Urinary bladder (tissue), 4 donors: ENCODE results near the gene CD109. TPM values are rescaled to one million over a fixed set of nuclear protein-coding genes. Genes with fewer than 3 reads are reported as not detected.
"Not testable (repeated sequence)": the region's sequence is repeated elsewhere in the genome, so short reads cannot be mapped to it uniquely, and the experiment has no call there.

Source experiments
- DNase-seq: peaks from one replicate; pipeline ENCODE4 v3.0.0-alpha.2; 2015; ENCODE audit errors: extremely low spot score
- H3K27ac ChIP-seq: one replicate; pipeline ENCODE4 v1.5.1; 2013; ENCODE audit warnings: low read depth, mild to moderate bottlenecking, moderate library complexity
- H3K36me3 ChIP-seq: one replicate; pipeline ENCODE4 v1.6.1; 2013; ENCODE audit warnings: mild to moderate bottlenecking, moderate library complexity; ENCODE audit not compliant: insufficient read depth
- H3K4me1 ChIP-seq: one replicate; pipeline ENCODE4 v1.6.1; 2013; ENCODE audit warnings: mild to moderate bottlenecking, moderate library complexity; ENCODE audit not compliant: insufficient read depth
- H3K4me3 ChIP-seq: one replicate; pipeline ENCODE4 v1.5.1; 2013; ENCODE audit warnings: low read depth, low read length
- WGBS: extraction: QIAGEN DNeasy Blood & Tissue Kit; methylation state at CpG from one replicate; pipeline ENCODE4 v1.1.7; 2013; 5-methylcytosine and 5-hydroxymethylcytosine counted together
- polyA plus RNA-seq: library from polyadenylated mRNA; stranded (reverse); fragments of 200-250 nt; gene quantifications from one replicate; pipeline ENCODE4 v1.2.3, GENCODE V29; 2013
- total RNA-seq: library from RNA; depleted of rRNA; stranded (reverse); fragments of >200 nt; gene quantifications from one replicate; pipeline ENCODE4 v1.2.3, GENCODE V29; 2014
- donor health status: healthy with polysubstance abuse.
- donor health status: healthy.

Gene CD109
- total and polyA plus RNA-seq, 2 donors, result 7.0 to 34.9 TPM

DNA sequence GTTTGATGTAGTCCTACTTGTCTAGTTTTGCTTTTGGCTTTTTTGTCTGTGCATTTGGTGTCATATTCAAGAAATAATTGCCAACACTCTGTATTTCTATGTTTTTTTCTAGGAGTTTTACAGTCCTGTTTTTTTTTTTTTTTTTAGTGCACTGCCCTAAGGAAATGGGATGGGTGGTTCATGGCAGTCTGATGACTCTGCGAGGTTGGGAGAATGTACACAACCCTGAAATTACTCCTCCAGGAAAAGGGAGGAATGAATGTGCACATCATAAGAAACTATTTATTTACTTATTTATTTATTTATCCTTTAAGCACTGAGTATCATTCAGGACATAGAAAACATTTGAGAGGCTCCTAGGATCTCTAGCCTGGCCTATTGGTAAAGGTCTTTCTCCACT, 27.0 kb upstream of the CD109 start:
- no peak for DNase-seq
- no peak overlapping the region for H3K4me3 ChIP-seq
- no peaks in the 10 kb centered on the region for H3K4me1 ChIP-seq
- no peak overlapping the region for H3K27ac ChIP-seq
- 86% methylated on average over 1 of the region's 1 CpG for WGBS
- no peaks in the 10 kb centered on the region for H3K36me3 ChIP-seq

DNA sequence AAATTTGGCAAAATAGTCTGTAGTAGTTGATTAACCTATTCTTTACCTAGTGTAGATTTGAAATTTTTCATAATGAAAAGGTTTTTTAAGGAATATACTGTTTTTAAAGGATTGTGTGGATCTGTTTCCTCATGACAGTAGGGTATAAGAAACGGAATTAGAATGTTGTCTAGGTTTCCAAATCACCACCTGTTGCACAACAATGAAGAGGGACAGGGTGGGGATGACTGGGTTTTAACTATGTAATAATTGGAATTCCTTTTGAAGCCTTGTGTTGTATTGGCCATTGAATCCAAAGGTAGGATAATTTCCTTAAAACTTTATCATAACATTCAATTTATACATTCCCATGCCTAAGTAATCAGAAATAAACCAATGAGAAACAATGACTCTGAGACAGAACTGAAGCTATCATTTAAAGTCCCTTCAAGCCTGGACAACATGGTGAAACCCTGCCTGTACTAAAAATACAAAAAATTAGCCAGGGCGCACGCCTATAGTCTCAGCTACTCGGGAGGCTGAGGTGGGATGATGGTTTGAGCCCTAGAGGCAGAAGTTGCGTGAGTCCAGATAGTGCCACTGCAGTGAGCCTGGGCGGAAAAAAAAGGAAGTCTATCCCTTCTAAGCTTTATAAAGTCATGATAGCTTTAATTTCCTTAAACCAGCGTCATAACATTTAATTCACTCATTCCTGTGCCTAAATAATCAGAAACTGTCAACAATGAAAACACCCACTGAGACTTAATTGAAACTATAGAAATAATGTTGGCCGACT, 23.9 kb upstream of the CD109 start:
- Histone ChIP-seq H3K4me3 (no peak overlapping the region), H3K4me1 (no peaks in the 10 kb centered on the region), H3K27ac (no peak overlapping the region), H3K36me3 (no peaks in the 10 kb centered on the region)
- DNase-seq, result no peak
- WGBS, result 81% methylated on average over 8 of the region's 8 CpGs

DNA sequence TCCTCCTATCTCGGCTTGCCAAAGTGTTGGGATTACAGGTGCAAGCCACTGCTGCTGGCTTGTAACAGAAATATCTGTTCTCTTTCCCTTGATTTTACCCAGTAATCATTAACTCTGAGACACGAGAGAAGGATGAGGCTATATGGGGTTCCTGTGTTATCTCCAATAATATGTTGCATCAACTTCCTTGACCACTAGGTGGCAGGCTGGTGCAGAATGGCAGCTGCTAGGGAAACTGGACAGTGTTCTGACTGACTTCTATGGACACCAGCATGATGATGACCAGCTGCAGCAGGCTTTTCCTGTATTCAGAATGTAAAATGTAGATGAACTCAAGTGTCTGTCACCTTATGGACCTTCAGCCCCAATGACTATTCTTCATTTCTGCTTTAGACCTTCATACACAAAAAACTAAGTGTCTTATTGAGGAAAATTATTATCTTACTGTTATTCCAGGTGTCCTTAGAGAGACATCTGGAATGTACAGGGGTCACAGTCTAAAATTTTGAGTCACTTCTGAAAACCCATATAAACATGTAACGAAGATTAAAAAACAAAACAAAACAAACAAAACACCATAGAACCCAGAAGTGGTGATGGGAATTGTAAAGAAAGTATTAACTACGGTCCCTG, 20.4 kb upstream of the CD109 start:
- Histone ChIP-seq H3K27ac (no peak overlapping the region), H3K4me1 (no peaks in the 10 kb centered on the region), H3K36me3 (no peaks in the 10 kb centered on the region), H3K4me3 (no peak overlapping the region)
- peak; percentile 15 for DNase-seq
- WGBS, result 38% methylated on average over 4 of the region's 4 CpGs

DNA sequence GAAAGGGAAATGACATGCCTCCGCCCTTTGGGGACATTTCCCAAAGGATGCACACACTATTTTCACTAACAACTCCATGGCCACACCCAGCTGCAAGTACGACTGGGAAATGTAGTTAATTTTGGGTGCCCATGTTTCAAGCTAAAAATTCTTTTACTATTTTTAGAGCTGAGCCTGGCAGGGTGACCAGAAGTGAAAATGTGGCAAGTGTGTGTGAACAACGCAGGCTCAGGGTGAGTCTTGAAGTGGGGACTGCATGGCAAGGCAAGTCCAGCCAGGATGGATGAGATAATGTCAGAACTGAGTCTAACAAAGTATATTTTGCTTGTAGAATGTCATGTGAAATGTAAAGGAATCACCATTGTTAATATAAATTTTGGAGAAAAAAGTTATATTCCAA, 17.0 kb upstream of the CD109 start:
- DNase-seq, result no peak
- Histone ChIP-seq H3K27ac (no peak overlapping the region), H3K4me3 (no peak overlapping the region), H3K4me1 (no peaks in the 10 kb centered on the region), H3K36me3 (no peaks in the 10 kb centered on the region)
- WGBS, result 63% methylated on average over 3 of the region's 3 CpGs

DNA sequence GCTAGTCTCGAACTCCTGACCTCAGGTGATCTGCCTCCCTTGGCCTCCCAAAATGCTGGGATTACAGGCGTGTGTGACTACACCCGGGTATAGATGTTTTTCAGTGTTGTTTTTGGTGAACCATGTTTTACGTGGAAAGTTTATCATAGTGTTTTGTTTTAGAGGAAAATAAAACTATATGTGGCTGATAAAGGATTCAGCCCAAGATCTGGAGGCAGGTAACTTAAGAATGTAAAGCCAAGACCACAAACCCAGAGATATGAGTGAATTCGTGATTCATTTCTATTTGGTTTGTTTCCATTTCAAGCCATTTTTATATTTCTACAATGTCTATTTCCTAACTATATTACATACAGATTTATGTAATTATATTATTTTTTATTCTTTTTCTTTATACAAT, 16.2 kb upstream of the CD109 start:
- not testable (repeated sequence) for H3K4me1 ChIP-seq, H3K36me3 ChIP-seq, H3K4me3 ChIP-seq, H3K27ac ChIP-seq, DNase-seq
- WGBS, result 83% methylated on average over 5 of the region's 5 CpGs

DNA sequence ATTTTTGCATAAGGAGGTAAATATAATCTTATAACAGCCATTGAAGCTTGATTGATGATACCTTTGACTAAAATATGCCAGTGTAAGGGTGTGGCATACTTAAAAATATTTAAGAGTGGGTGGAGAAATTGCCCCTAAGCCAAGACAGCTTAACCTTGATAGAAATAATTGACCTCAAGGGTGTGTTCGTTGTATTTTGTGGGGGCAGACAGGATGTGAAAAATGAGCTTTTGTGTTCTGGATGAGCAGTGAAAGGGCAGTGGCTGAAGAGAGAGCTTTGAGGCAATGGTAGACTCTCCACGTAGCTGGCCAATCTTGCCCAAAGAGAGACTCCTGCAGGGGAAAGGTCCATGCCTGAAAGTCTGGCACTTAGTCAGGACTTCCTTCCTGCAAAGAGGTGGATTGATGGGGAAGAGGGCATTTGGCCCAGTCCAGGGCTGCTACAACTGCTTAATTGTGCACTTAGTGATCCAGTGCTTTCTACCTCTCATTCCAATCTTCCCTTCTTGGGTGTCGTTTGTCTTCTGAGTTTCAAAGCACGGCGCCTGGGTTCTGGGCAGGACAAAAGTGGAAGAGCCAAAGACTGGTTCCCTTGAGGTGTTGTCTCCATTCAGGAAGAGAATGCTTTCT, 15.6 kb upstream of the CD109 start:
- Histone ChIP-seq H3K36me3 (no peaks in the 10 kb centered on the region), H3K4me1 (no peaks in the 10 kb centered on the region), H3K4me3 (no peak overlapping the region), H3K27ac (no peak overlapping the region)
- WGBS, result 65% methylated on average over 5 of the region's 5 CpGs
- DNase-seq, result no peak

DNA sequence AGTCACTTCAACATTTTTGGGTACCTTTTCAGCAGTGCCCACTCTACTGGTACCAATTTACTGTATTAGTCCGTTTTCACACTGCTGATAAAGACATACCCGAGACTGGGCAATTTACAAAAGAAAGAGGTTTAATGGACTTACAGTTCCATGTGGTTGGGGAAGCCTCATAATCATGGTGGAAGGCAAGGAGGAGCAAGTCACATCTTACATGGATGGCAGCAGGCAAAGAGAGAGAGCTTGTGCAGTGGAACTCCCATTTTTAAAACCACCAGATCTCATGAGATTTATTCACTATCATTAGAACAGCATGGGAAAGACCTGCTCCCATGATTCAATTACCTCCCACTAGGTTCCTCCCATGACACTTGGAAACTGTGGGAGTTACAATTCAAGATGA, 12.4 kb upstream of the CD109 start:
- not testable (repeated sequence) for DNase-seq, H3K4me3 ChIP-seq, H3K27ac ChIP-seq, H3K4me1 ChIP-seq, H3K36me3 ChIP-seq
- 80% methylated on average over 2 of the region's 2 CpGs for WGBS

DNA sequence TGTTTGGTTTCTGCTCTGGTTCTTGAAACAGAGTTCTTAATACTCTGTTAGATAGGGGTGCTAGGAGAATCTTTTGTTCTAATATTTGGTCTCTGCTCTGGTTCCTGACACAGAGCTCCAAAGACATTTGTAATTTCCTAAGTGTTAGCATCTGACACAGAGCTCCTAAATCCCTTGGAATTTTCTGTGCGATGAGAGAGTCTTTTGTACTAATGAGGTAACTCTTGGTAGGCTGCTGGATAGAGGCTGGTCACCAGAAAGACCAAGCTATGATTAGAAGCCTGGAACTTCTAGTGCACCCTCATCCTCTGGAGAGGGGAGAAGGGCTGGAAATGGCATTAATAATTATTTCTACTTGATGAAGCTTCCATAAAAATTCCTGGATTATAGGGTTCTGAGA, 7.7 kb upstream of the CD109 start:
- H3K4me3 ChIP-seq, result no peak overlapping the region
- no peak overlapping the region for H3K27ac ChIP-seq
- no peaks in the 10 kb centered on the region for H3K36me3 ChIP-seq
- WGBS, result 51% methylated on average over 1 of the region's 1 CpG
- no peak for DNase-seq
- H3K4me1 ChIP-seq, result no peaks in the 10 kb centered on the region

DNA sequence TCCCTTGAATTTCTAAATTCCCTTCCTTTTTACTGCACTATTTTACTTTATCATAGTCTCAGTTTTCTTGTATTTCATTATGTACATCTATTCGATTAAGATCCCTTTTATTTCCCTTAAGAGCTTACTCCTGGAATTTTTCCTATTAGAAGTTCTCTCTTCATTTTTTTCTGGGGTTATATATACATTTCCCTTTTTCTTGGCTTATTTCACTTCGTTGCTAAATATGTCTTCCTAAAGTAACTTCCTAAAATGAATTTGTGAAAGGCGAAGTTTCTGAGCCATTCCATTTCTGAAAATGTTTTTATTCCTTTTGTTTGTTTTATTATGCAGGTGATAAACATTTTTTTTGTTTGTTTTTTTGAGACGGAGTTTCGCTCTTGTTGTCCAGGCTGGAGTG, 5.9 kb upstream of the CD109 start:
- no peak for DNase-seq
- Histone ChIP-seq H3K4me1 (no peaks in the 10 kb centered on the region), H3K4me3 (no peak overlapping the region), H3K27ac (no peak overlapping the region), H3K36me3 (no peaks in the 10 kb centered on the region)
- WGBS, result 85% methylated on average over 5 of the region's 5 CpGs

DNA sequence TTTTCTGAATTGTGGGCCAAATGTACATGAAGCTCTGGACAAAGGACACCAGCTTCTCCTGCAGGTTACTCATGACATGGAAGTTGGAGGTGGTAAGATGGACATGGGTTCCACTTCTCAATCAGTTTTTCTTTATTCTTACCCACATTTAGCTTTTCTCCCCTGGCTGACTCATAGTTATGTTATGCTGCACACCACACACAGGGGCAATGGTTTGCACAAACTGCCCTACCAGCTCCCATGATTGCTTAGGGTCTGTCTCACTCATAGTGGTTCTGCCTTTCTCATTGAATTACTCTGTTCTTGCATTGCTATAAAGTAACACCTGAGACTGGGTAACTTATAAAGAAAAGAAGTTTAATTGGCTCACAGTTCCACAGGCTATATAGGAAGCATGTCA, 4.5 kb upstream of the CD109 start:
- no peak for DNase-seq
- H3K36me3 ChIP-seq, result no peaks in the 10 kb centered on the region
- H3K4me3 ChIP-seq, result no peak overlapping the region
- no peaks in the 10 kb centered on the region for H3K4me1 ChIP-seq
- no peak overlapping the region for H3K27ac ChIP-seq

DNA sequence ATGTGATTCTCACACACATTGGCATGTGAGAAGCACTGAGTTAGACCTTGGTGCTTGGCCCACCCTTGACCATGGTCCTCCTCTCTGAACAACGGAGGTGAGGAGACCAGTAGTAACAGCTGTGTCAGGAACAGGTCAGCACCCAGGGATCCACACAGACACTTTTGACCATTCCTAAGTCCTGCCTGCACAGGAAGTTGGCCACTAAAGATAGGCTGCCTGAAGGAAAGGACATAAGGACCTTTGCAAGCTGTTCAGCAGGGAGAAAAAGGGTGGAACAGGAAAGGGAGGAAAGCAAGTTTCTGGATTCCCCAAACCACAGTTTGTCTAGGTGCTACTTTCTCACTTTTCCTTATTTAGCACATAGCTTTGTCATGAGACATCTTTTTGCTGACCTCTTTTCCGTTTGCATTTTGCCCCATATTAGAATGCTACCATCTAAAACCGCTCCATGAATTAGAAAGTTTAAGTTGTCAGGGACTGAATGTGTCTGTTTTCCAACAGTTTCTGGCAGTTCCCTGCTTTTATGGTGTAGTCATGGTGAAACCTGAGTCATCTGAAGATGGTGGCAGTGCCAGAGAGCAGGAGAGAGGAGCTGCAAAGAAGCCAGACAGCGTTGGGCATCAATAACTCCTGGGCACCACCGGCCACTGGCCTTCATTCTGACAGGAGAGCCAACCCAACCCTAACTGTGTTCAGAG, 1.1 kb upstream of the CD109 start:
- Histone ChIP-seq H3K4me1 (no peaks in the 10 kb centered on the region), H3K27ac (no peak overlapping the region), H3K4me3 (no peak overlapping the region), H3K36me3 (no peaks in the 10 kb centered on the region)
- no peak for DNase-seq
- WGBS, result 68% methylated on average over 5 of the region's 5 CpGs

DNA sequence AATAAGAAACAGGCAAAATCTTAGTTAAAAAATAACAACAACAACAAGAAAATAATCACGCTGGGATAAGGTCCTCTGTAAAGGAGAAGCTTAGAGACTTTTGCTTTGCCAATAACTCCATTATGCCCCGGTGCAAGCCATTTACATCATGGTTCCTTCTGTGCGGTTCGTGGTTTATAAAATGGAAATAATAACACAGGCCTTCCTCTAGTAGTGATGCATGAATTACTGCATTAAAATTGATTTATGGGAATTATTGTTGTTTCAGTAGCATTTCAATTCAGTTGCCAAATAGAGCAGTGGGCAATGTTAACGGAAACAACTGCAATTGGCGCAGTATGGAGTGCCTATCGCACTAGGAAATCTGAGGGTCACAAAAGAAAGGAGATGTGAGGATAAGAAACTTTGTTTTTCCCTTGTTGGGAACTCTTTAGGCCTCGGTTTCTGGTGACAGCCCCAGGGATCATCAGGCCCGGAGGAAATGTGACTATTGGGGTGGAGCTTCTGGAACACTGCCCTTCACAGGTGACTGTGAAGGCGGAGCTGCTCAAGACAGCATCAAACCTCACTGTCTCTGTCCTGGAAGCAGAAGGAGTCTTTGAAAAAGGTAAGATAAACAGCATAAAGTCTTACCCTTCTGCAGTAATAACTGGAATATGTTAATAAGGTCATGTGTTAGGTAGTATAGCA, 1.1 kb downstream of the CD109 start:
- no peaks in the 10 kb centered on the region for H3K4me1 ChIP-seq
- H3K4me3 ChIP-seq, result no peak overlapping the region
- DNase-seq, result no peak
- H3K36me3 ChIP-seq, result no peaks in the 10 kb centered on the region
- no peak overlapping the region for H3K27ac ChIP-seq
- WGBS, result 88% methylated on average over 10 of the region's 10 CpGs

DNA sequence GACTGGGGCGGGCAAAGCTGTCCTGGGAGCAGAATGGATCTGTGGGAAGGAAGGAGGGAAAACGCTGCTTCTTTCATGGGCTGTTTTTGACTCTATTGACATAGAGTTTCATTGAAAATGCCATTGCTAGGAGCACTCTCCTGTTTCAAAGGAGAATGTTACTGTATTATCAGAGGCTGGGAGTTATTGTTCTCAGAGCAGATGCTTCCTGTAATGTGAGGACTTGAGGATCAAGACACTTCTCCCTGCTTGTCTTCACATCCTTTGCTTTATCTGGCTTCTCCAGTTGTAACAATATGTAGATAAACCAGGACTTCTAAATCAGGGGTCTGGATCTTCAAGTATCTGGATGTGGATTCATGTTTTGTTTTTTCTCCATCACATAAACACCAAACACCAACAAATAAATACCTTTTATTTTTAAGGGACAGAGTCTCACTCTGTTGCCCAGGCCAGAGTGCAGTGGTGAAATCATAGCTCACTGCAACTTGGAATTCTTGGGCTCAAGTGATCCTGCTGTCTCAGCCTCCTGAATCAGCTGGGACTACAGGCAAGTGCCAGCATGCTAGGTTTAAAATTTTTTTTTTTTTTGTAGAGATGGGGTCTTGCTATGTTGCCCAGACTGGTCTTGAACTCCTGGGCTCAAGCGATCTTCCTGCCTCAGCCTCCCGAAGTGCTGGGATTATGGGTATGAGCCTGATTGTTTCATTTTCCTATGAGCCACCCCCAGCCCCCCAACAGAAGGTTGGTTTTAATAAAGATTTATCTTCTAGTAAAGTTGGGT, 3.9 kb downstream of the CD109 start:
- no peak overlapping the region for H3K4me3 ChIP-seq
- WGBS, result 86% methylated on average over 4 of the region's 4 CpGs
- no peaks in the 10 kb centered on the region for H3K36me3 ChIP-seq
- no peak for DNase-seq
- no peaks in the 10 kb centered on the region for H3K4me1 ChIP-seq
- no peak overlapping the region for H3K27ac ChIP-seq
